GM23338 (cell line): ENCODE results near the gene EIF4G3. TPM values are rescaled to one million over a fixed set of nuclear protein-coding genes. Genes with fewer than 3 reads are reported as not detected.

Experiments
- ATAC-seq: fragments of 200-7000 bp; cut with Tn5 transposase; 3 replicates; pipeline ENCODE4 v1.9.1; 2020
- DNase-seq: peaks from one replicate; pipeline ENCODE4 v3.0.0-alpha.2; 2015; ENCODE audit warnings: low spot score
- H2AFZ ChIP-seq: fragments of 200-600 bp; sonication (generic); 2 replicates; pipeline ENCODE4 v1.8.0; 2016; ENCODE audit warnings: antibody characterized with exemption, mild to moderate bottlenecking, moderate library complexity
- H3F3A ChIP-seq: fragments of 200-600 bp; sonication (generic); replicated peaks from 2 replicates; pipeline ENCODE4 v1.8.0; 2017; ENCODE audit warnings: antibody characterized with exemption, mixed run types, low read depth
- H3K27ac ChIP-seq: fragments of 200-600 bp; sonication (generic); 2 replicates; pipeline ENCODE4 v1.6.1; 2016; ENCODE audit warnings: low read depth
- H3K27me3 ChIP-seq: fragments of 200-600 bp; sonication (generic); 2 replicates; pipeline ENCODE4 v1.8.0; 2016; ENCODE audit warnings: mild to moderate bottlenecking, mixed run types, moderate library complexity; ENCODE audit not compliant: insufficient read depth
- H3K36me3 ChIP-seq: fragments of 200-600 bp; sonication (generic); 2 replicates; pipeline ENCODE4 v1.8.0; 2016; ENCODE audit warnings: mild to moderate bottlenecking; ENCODE audit not compliant: insufficient read depth
- H3K4me1 ChIP-seq: fragments of 200-600 bp; sonication (generic); 2 replicates; pipeline ENCODE4 v1.8.0; 2016; ENCODE audit warnings: mild to moderate bottlenecking, moderate library complexity; ENCODE audit not compliant: insufficient read depth
- H3K4me2 ChIP-seq: fragments of 200-600 bp; sonication (generic); 2 replicates; pipeline ENCODE4 v1.7.1; 2017; ENCODE audit warnings: mixed run types
- H3K4me3 ChIP-seq: fragments of 200-600 bp; sonication (generic); 2 replicates; pipeline ENCODE4 v1.6.1; 2016; ENCODE audit warnings: mixed run types
- H3K79me2 ChIP-seq: fragments of 200-600 bp; sonication (generic); replicated peaks from 2 replicates; pipeline ENCODE4 v1.8.0; 2017; ENCODE audit warnings: mild to moderate bottlenecking; ENCODE audit not compliant: insufficient read depth
- H3K9me2 ChIP-seq: fragments of 200-600 bp; sonication (generic); 2 replicates; pipeline ENCODE4 v1.8.0; 2017; ENCODE audit not compliant: insufficient read depth
- H4K20me1 ChIP-seq: fragments of 200-600 bp; sonication (generic); replicated peaks from 2 replicates; pipeline ENCODE4 v1.8.0; 2017; ENCODE audit warnings: mild to moderate bottlenecking; ENCODE audit not compliant: insufficient read depth
- H3K27ac Mint-ChIP-seq: 2 replicates; pipeline ENCODE4 v1.8.0; 2020; ENCODE audit warnings: inconsistent platforms, mild to moderate bottlenecking, moderate library complexity, mixed read lengths
- H3K27me3 Mint-ChIP-seq: 3 replicates; pipeline ENCODE4 v1.8.0; 2022; ENCODE audit warnings: low read depth, mild to moderate bottlenecking, moderate library complexity, mixed read lengths, inconsistent platforms; ENCODE audit not compliant: insufficient read depth, poor library complexity
- H3K36me3 Mint-ChIP-seq: 3 replicates; pipeline ENCODE4 v1.8.0; 2021; ENCODE audit warnings: low read depth, mild to moderate bottlenecking, inconsistent platforms, moderate library complexity, mixed read lengths
- H3K4me1 Mint-ChIP-seq: 3 replicates; pipeline ENCODE4 v1.8.0; 2020; ENCODE audit warnings: mild to moderate bottlenecking, inconsistent platforms, mixed read lengths
- H3K4me3 Mint-ChIP-seq: 3 replicates; pipeline ENCODE4 v1.8.0; 2021; ENCODE audit warnings: moderate library complexity, mild to moderate bottlenecking, inconsistent platforms, mixed read lengths
- H3K9me3 Mint-ChIP-seq: 3 replicates; pipeline ENCODE4 v1.8.0; 2020; ENCODE audit warnings: moderate library complexity, mild to moderate bottlenecking, inconsistent platforms, mixed read lengths
- CREB1 ChIP-seq: fragments of 250-450 bp; sonication (Bioruptor Pico); IDR thresholded peaks from 2 replicates; pipeline ENCODE4 v1.5.0; 2020; ENCODE audit warnings: low read depth, mild to moderate bottlenecking, moderate library complexity
- EZH2 ChIP-seq: fragments of 200-600 bp; sonication (generic); IDR thresholded peaks from one replicate; pipeline ENCODE4 v1.8.0; 2017; ENCODE audit warnings: antibody characterized with exemption, mild to moderate bottlenecking, low read depth; ENCODE audit not compliant: unreplicated experiment
- EZH2phosphoT487 ChIP-seq: fragments of 200-600 bp; sonication (generic); IDR thresholded peaks from one replicate; pipeline ENCODE4 v1.8.1; 2018; ENCODE audit warnings: antibody characterized with exemption; ENCODE audit not compliant: unreplicated experiment
- JUNB ChIP-seq: IDR thresholded peaks from one replicate; pipeline ENCODE4 v1.6.1; 2016; ENCODE audit warnings: antibody characterized with exemption; ENCODE audit not compliant: unreplicated experiment
- NANOG ChIP-seq: IDR thresholded peaks from 2 replicates; pipeline ENCODE4 v1.6.1; 2016; ENCODE audit warnings: antibody characterized with exemption, borderline replicate concordance
- POLR2AphosphoS5 ChIP-seq: IDR thresholded peaks from 2 replicates; pipeline ENCODE4 v1.6.1; 2016; ENCODE audit warnings: antibody characterized with exemption, low read depth
- STAT1 ChIP-seq: IDR thresholded peaks from one replicate; pipeline ENCODE4 v1.6.1; 2016; ENCODE audit warnings: antibody characterized with exemption; ENCODE audit not compliant: unreplicated experiment
- ZNF114 ChIP-seq: fragments of 250-450 bp; sonication (Bioruptor Pico); IDR thresholded peaks from 2 replicates; pipeline ENCODE4 v1.5.0; 2020; ENCODE audit warnings: mild to moderate bottlenecking, moderate library complexity
- ZNF331 ChIP-seq: fragments of 250-450 bp; sonication (Bioruptor Pico); IDR thresholded peaks from 2 replicates; pipeline ENCODE4 v1.5.0; 2020; ENCODE audit warnings: low read depth, mild to moderate bottlenecking, moderate library complexity
- polyA plus RNA-seq: library from polyadenylated mRNA; unstranded; fragments of >200 nt; fragmentation: Nextera tagmentation; extraction: Ambion mirVana; gene quantifications from 2 replicates; pipeline ENCODE4 v1.2.1, GENCODE V29; 2016
- total RNA-seq: library from RNA; depleted of rRNA; stranded (reverse); fragments of >200 nt; shearing (Covaris generic); gene quantifications from 2 replicates; pipeline ENCODE4 v1.2.3, GENCODE V29; 2014
- TF ChIP-seq, protein P1 (sequence below), 2 experiments: fragments of 200-600 bp in 1 of 2; sonication (generic) in 1 of 2; conservative IDR thresholded peaks; 2 replicates each; pipeline versions ENCODE4 v1.5.1 to v1.6.1; 2016 to 2017; ENCODE audit warnings: antibody characterized with exemption in 2 of 2, low read depth in 2 of 2, mild to moderate bottlenecking in 2 of 2, moderate library complexity in 1 of 2
- TF ChIP-seq, protein P2 (sequence below): fragments of 250-450 bp; sonication (Bioruptor Pico); IDR thresholded peaks from 2 replicates; pipeline ENCODE4 v1.5.0; 2020; ENCODE audit warnings: mild to moderate bottlenecking, moderate library complexity
- TF ChIP-seq, protein P3 (sequence below): IDR thresholded peaks from 2 replicates; pipeline ENCODE4 v1.6.1; 2016; ENCODE audit warnings: antibody characterized with exemption
- TF ChIP-seq, protein P4 (sequence below): IDR thresholded peaks from one replicate; pipeline ENCODE4 v1.6.1; 2018; ENCODE audit warnings: antibody characterized with exemption; ENCODE audit not compliant: unreplicated experiment

The EIF4G3 gene
- total and polyA plus RNA-seq, 2 experiments from 2014 or later: 37.9 to 68.1 TPM

DNA sequence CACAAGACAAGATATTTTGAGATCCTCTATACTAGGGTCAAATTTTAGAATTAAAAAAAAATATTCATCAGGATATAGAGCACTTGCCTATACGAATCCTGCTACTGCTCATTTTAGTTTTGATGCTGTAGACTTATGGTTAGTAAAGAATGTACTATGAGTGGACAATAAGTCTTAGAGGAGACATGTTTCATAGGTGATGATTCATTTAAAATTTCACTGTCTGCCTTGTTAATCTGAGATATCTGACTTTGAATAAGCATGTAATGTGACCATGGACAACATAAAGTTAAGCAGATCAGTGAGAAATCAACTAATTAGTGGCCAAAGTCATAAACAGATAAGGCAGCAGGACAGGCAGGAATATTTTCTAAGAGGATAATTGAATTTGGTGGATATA is 282.8 kb downstream of the EIF4G3 start:
- no peak overlapping the region for H3K27ac Mint-ChIP-seq
- Histone ChIP-seq H3K27ac (no peak overlapping the region), H3K4me2 (no peak overlapping the region), H3K9me2 (no peaks in the 10 kb centered on the region), H4K20me1 (0 out of 2 replicates have a peak, but pooled peaks cover 7% of the 10 kb centered on the region), H3K79me2 (no peaks in the 10 kb centered on the region), H3K27me3 (no peaks in the 10 kb centered on the region), H3K36me3 (peaks cover 7% of the 10 kb centered on the region; the same call in 1 of the 2 replicates), H3F3A (no peaks in the 10 kb centered on the region), H2AFZ (no peak overlapping the region), H3K4me3 (no peak overlapping the region), H3K4me1 (no peaks in the 10 kb centered on the region)
- no peak for TF ChIP-seq ZNF331
- no peak for TF ChIP-seq CREB1 (CRISPR knock-in tag)
- no peak for TF ChIP-seq EZH2
- TF ChIP-seq JUNB: no peak
- TF ChIP-seq, protein P1, sequence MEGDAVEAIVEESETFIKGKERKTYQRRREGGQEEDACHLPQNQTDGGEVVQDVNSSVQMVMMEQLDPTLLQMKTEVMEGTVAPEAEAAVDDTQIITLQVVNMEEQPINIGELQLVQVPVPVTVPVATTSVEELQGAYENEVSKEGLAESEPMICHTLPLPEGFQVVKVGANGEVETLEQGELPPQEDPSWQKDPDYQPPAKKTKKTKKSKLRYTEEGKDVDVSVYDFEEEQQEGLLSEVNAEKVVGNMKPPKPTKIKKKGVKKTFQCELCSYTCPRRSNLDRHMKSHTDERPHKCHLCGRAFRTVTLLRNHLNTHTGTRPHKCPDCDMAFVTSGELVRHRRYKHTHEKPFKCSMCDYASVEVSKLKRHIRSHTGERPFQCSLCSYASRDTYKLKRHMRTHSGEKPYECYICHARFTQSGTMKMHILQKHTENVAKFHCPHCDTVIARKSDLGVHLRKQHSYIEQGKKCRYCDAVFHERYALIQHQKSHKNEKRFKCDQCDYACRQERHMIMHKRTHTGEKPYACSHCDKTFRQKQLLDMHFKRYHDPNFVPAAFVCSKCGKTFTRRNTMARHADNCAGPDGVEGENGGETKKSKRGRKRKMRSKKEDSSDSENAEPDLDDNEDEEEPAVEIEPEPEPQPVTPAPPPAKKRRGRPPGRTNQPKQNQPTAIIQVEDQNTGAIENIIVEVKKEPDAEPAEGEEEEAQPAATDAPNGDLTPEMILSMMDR (conservative IDR thresholded peaks at IDR 0.05; ENCODE audit: low read depth in 2 of 2): no peak
- TF ChIP-seq, protein P2, sequence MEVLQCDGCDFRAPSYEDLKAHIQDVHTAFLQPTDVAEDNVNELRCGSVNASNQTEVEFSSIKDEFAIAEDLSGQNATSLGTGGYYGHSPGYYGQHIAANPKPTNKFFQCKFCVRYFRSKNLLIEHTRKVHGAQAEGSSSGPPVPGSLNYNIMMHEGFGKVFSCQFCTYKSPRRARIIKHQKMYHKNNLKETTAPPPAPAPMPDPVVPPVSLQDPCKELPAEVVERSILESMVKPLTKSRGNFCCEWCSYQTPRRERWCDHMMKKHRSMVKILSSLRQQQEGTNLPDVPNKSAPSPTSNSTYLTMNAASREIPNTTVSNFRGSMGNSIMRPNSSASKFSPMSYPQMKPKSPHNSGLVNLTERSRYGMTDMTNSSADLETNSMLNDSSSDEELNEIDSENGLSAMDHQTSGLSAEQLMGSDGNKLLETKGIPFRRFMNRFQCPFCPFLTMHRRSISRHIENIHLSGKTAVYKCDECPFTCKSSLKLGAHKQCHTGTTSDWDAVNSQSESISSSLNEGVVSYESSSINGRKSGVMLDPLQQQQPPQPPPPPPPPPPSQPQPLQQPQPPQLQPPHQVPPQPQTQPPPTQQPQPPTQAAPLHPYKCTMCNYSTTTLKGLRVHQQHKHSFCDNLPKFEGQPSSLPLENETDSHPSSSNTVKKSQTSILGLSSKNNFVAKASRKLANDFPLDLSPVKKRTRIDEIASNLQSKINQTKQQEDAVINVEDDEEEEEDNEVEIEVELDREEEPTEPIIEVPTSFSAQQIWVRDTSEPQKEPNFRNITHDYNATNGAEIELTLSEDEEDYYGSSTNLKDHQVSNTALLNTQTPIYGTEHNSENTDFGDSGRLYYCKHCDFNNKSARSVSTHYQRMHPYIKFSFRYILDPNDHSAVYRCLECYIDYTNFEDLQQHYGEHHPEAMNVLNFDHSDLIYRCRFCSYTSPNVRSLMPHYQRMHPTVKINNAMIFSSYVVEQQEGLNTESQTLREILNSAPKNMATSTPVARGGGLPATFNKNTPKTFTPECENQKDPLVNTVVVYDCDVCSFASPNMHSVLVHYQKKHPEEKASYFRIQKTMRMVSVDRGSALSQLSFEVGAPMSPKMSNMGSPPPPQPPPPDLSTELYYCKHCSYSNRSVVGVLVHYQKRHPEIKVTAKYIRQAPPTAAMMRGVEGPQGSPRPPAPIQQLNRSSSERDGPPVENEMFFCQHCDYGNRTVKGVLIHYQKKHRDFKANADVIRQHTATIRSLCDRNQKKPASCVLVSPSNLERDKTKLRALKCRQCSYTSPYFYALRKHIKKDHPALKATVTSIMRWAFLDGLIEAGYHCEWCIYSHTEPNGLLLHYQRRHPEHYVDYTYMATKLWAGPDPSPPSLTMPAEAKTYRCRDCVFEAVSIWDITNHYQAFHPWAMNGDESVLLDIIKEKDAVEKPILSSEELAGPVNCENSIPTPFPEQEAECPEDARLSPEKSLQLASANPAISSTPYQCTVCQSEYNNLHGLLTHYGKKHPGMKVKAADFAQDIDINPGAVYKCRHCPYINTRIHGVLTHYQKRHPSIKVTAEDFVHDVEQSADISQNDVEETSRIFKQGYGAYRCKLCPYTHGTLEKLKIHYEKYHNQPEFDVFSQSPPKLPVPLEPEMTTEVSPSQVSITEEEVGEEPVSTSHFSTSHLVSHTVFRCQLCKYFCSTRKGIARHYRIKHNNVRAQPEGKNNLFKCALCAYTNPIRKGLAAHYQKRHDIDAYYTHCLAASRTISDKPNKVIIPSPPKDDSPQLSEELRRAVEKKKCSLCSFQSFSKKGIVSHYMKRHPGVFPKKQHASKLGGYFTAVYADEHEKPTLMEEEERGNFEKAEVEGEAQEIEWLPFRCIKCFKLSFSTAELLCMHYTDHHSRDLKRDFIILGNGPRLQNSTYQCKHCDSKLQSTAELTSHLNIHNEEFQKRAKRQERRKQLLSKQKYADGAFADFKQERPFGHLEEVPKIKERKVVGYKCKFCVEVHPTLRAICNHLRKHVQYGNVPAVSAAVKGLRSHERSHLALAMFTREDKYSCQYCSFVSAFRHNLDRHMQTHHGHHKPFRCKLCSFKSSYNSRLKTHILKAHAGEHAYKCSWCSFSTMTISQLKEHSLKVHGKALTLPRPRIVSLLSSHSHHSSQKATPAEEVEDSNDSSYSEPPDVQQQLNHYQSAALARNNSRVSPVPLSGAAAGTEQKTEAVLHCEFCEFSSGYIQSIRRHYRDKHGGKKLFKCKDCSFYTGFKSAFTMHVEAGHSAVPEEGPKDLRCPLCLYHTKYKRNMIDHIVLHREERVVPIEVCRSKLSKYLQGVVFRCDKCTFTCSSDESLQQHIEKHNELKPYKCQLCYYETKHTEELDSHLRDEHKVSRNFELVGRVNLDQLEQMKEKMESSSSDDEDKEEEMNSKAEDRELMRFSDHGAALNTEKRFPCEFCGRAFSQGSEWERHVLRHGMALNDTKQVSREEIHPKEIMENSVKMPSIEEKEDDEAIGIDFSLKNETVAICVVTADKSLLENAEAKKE (CRISPR knock-in tag): no peak
- no peak for TF ChIP-seq STAT1
- no peak for TF ChIP-seq POLR2AphosphoS5
- TF ChIP-seq, protein P3, sequence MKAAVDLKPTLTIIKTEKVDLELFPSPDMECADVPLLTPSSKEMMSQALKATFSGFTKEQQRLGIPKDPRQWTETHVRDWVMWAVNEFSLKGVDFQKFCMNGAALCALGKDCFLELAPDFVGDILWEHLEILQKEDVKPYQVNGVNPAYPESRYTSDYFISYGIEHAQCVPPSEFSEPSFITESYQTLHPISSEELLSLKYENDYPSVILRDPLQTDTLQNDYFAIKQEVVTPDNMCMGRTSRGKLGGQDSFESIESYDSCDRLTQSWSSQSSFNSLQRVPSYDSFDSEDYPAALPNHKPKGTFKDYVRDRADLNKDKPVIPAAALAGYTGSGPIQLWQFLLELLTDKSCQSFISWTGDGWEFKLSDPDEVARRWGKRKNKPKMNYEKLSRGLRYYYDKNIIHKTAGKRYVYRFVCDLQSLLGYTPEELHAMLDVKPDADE: no peak
- TF ChIP-seq NANOG: no peak
- no peak for TF ChIP-seq ZNF114
- TF ChIP-seq EZH2phosphoT487: no peak
- TF ChIP-seq, protein P4, sequence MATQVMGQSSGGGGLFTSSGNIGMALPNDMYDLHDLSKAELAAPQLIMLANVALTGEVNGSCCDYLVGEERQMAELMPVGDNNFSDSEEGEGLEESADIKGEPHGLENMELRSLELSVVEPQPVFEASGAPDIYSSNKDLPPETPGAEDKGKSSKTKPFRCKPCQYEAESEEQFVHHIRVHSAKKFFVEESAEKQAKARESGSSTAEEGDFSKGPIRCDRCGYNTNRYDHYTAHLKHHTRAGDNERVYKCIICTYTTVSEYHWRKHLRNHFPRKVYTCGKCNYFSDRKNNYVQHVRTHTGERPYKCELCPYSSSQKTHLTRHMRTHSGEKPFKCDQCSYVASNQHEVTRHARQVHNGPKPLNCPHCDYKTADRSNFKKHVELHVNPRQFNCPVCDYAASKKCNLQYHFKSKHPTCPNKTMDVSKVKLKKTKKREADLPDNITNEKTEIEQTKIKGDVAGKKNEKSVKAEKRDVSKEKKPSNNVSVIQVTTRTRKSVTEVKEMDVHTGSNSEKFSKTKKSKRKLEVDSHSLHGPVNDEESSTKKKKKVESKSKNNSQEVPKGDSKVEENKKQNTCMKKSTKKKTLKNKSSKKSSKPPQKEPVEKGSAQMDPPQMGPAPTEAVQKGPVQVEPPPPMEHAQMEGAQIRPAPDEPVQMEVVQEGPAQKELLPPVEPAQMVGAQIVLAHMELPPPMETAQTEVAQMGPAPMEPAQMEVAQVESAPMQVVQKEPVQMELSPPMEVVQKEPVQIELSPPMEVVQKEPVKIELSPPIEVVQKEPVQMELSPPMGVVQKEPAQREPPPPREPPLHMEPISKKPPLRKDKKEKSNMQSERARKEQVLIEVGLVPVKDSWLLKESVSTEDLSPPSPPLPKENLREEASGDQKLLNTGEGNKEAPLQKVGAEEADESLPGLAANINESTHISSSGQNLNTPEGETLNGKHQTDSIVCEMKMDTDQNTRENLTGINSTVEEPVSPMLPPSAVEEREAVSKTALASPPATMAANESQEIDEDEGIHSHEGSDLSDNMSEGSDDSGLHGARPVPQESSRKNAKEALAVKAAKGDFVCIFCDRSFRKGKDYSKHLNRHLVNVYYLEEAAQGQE: no peak
- no peak overlapping the region for H3K4me3 Mint-ChIP-seq
- peaks cover 24% of the 10 kb centered on the region; the same call in 2 of the 3 replicates for H3K36me3 Mint-ChIP-seq
- DNase-seq (no peak), ATAC-seq (no peak)
- no peaks in the 10 kb centered on the region for H3K4me1 Mint-ChIP-seq
- no peaks in the 10 kb centered on the region for H3K9me3 Mint-ChIP-seq
- H3K27me3 Mint-ChIP-seq: no peaks in the 10 kb centered on the region
